Measurements from ENCODE around the gene SPATA31D1. TPM values are rescaled to one million over a fixed set of nuclear protein-coding genes. Genes with fewer than 3 reads are reported as not detected.
"Not testable (repeated sequence)": the region's sequence is repeated elsewhere in the genome, so short reads cannot be mapped to it uniquely, and the experiment has no call there.

SPATA31D1 gene
- not detected for total RNA-seq

- not testable (repeated sequence) for DNase-seq (ENCODE audit: low read depth in 2 of 3, low spot score in 2 of 3)
Observed at GRCh38 chr9:81988472-81988871, at the start of gene SPATA31D1. Gene SPATA31D1, plus strand, starts transcription at chr9:81988772. Its CDS starts 47 bp downstream, at chr9:81988819.

- DNase-seq (ENCODE audit: low read depth in 2 of 3, low spot score in 2 of 3): not testable (repeated sequence)
Observed at GRCh38 chr9:81943393-81943792, 45.2 kb upstream of the SPATA31D1 start, which contains the start of gene SPATA31D3. Gene SPATA31D3, plus strand, starts transcription at chr9:81943500. Its CDS starts 86 bp downstream, at chr9:81943586.

GRCh38 chr9:81948650-81949049 lies 39.9 kb upstream of the SPATA31D1 start:
- DNase-seq (ENCODE audit: low read depth in 2 of 3, low spot score in 2 of 3): not testable (repeated sequence)

- DNase-seq (ENCODE audit: low read depth in 2 of 3, low spot score in 2 of 3): no peak
Observed at GRCh38 chr9:81953096-81953495, 35.5 kb upstream of the SPATA31D1 start.

GRCh38 chr9:81955625-81956024 lies 32.9 kb upstream of the SPATA31D1 start:
- no peak for DNase-seq (ENCODE audit: low read depth in 2 of 3, low spot score in 2 of 3)

- DNase-seq (ENCODE audit: low read depth in 2 of 3, low spot score in 2 of 3): no peak
Observed at GRCh38 chr9:81964218-81965171, 24.1 kb upstream of the SPATA31D1 start.

- DNase-seq (ENCODE audit: low read depth in 2 of 3, low spot score in 2 of 3): no peak
Observed at GRCh38 chr9:81968026-81968425, 20.5 kb upstream of the SPATA31D1 start.

- no peak for DNase-seq (ENCODE audit: low read depth in 2 of 3, low spot score in 2 of 3)
Observed at GRCh38 chr9:81969971-81970370, 18.6 kb upstream of the SPATA31D1 start.

- no peak for DNase-seq (ENCODE audit: low read depth in 2 of 3, low spot score in 2 of 3)
Observed at GRCh38 chr9:81971727-81972126, 16.8 kb upstream of the SPATA31D1 start.

GRCh38 chr9:81974764-81975163 lies 13.8 kb upstream of the SPATA31D1 start:
- DNase-seq (ENCODE audit: low read depth in 2 of 3, low spot score in 2 of 3): no peak

GRCh38 chr9:81976351-81976750 lies 12.2 kb upstream of the SPATA31D1 start:
- DNase-seq (ENCODE audit: low read depth in 2 of 3, low spot score in 2 of 3): no peak

GRCh38 chr9:81979196-81979595 lies 9.4 kb upstream of the SPATA31D1 start:
- no peak for DNase-seq (ENCODE audit: low read depth in 2 of 3, low spot score in 2 of 3)

GRCh38 chr9:81980568-81980967 lies 8.0 kb upstream of the SPATA31D1 start:
- DNase-seq (ENCODE audit: low read depth in 2 of 3, low spot score in 2 of 3): no peak

- DNase-seq (ENCODE audit: low read depth in 2 of 3, low spot score in 2 of 3): no peak
Observed at GRCh38 chr9:81981883-81982282, 6.7 kb upstream of the SPATA31D1 start.

GRCh38 chr9:81984928-81985327 lies 3.6 kb upstream of the SPATA31D1 start:
- DNase-seq (ENCODE audit: low read depth in 2 of 3, low spot score in 2 of 3): no peak

- DNase-seq (ENCODE audit: low read depth in 2 of 3, low spot score in 2 of 3): no peak
Observed at GRCh38 chr9:81986051-81986450, 2.5 kb upstream of the SPATA31D1 start.

- DNase-seq (ENCODE audit: low read depth in 2 of 3, low spot score in 2 of 3): no peak
Observed at GRCh38 chr9:81989700-81990099, 1.1 kb downstream of the SPATA31D1 start.

- DNase-seq (ENCODE audit: low read depth in 2 of 3, low spot score in 2 of 3): no peak
Observed at GRCh38 chr9:81993656-81994055, 5.1 kb downstream of the SPATA31D1 start.

GRCh38 chr9:81999806-82000205 lies 11.2 kb downstream of the SPATA31D1 start:
- no peak for DNase-seq (ENCODE audit: low read depth in 2 of 3, low spot score in 2 of 3)

- no peak for DNase-seq (ENCODE audit: low read depth in 2 of 3, low spot score in 2 of 3)
Observed at GRCh38 chr9:82010711-82011110, 22.1 kb downstream of the SPATA31D1 start.

GRCh38 chr9:82011133-82011532 lies 22.6 kb downstream of the SPATA31D1 start:
- no peak for DNase-seq (ENCODE audit: low read depth in 2 of 3, low spot score in 2 of 3)

GRCh38 chr9:82012276-82012675 lies 23.7 kb downstream of the SPATA31D1 start:
- no peak for DNase-seq (ENCODE audit: low read depth in 2 of 3, low spot score in 2 of 3)
